Activated CD4-positive, alpha-beta T cell treated with anti-CD3 and anti-CD28 coated beads, Interleukin-2, amount 50 U/mL, for 48 hours (primary cell): ENCODE results near the gene METTL16.
"Not testable (repeated sequence)": the region's sequence is repeated elsewhere in the genome, so short reads cannot be mapped to it uniquely, and the experiment has no call there.

Source experiments
- DNase-seq, 2 experiments: peaks; one replicate each; pipeline ENCODE4 v3.0.0-alpha.2; 2020

Gene METTL16

GRCh38 chr17:2445638-2446037 lies 66.0 kb downstream of the METTL16 start:
- DNase-seq = no peak

GRCh38 chr17:2444382-2444781 lies 67.3 kb downstream of the METTL16 start:
- no peak for DNase-seq

DNA sequence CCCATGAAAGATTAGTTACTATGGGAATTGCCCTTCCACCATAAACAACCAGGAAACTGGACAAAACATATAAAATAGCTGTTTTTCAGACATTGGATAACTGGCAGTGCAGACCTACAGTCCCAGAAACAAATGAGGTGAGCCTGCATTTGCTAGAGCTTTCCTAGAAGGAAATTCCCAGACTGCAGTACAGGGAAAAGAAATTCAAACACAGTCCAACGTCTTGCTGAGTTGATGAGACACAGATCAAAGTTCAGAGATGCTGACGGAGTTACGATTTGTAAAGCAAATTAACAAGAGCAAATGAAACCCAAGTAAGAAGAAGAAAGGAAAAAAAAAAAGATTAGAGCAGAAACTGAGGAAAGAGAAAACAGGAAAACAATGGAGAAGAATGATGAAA lies 69.5 kb downstream of the METTL16 start:
- no peak for DNase-seq

DNA sequence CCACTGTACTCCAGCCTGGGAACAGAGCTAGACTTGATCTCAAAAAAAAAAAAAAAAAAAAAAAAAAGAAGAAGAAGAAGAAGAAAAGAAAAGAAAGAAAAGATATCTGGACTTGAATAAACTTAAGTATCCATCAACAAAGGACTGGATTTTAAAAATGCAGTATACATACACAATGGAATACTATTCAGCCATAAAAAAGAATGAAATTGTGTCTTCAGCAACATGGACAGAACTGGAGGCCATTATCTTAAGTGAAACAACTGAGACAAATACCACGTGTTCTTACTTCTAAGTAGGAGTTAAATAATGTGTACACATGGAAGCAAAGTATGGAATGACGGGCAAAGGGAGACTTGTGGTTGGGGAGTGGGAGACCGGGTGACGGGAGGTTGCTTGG lies 70.8 kb downstream of the METTL16 start:
- DNase-seq = no peak

GRCh38 chr17:2439997-2440396 lies 71.7 kb downstream of the METTL16 start:
- not testable (repeated sequence) for DNase-seq

- no peak for DNase-seq
Observed at GRCh38 chr17:2438823-2439222, 72.9 kb downstream of the METTL16 start.

DNA sequence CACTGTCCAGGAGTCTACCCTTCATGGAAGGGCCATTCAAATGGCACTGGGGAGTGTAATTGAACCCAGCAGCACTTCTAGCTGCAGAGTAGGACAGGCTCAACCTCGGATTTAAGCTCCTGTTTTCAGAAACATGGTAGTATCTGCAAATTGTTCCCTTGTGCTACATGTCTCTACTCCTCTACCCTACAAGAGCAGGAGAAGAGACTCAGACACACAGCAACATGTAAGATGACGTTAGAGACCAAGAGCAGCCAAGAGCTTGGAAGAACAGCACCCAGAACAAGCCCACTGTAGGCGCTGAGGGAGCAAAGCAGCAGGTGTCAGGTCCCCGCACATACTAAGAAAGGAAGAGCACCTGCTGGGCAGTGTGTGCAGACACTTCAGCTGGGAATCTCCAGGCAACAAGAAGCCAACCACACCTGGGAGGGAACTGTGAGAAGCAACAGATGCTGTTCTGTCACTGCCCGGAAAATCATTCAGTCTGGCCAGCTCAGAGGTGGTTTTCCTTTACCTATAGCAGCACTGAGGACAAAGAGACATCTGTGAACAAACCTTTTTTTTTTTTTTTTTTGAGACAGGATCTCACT lies 75.3 kb downstream of the METTL16 start:
- no peak for DNase-seq

GRCh38 chr17:2435862-2436261 lies 75.8 kb downstream of the METTL16 start:
- no peak for DNase-seq

DNA sequence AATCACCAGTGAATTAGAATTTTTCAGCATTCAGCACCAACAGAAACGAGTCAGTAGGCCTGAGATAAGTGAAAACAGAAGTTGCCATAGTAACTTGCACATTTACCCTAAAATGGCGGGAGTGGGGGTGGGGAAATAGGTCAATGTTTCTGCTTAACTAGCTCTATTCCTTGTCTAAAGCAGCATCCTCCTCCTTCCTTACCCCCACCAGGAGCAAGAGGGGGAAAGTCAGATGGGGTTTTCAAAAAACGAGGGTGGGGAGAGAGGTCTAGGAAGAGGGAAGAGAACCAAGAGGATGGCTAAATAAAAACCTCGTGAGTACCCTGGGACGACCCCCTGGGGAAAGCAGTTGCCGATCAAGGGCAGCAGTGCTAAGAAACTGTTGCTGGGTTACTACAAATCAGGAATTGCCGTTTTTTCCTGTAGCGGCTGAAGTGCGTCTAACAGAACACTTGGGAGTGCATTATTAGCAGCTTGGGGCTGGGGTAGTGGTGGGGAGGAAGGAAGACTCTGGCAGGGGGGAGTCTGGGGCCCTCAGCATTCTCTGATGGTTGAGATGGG lies 76.4 kb downstream of the METTL16 start:
- DNase-seq = no peak

GRCh38 chr17:2433696-2434095 lies 78.0 kb downstream of the METTL16 start:
- DNase-seq = no peak

- no peak for DNase-seq
Observed at GRCh38 chr17:2427910-2428309, 83.8 kb downstream of the METTL16 start.

DNA sequence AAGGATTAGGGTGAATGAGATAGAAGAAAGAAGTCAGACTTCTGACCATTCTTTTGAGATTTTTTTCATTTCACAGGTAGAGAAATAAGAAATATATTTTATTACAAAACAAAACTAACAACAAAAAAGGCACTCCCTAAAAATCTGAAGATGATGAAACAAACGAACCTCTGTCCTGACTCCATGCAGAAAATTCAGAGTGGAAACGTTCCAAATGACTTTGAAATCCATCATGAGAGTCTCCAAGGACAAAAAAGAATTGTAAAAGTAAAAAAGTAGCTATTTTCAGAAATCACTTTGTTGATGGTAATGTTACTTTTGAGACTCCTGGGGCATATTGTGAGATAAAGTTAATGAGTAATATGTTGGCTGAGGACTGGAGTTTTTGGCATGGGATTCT lies 84.5 kb downstream of the METTL16 start:
- no peak for DNase-seq

GRCh38 chr17:2423271-2423670 lies 88.4 kb downstream of the METTL16 start:
- DNase-seq = no peak

- DNase-seq = no peak
Observed at GRCh38 chr17:2421315-2422147, 90.2 kb downstream of the METTL16 start.

- DNase-seq = no peak
Observed at GRCh38 chr17:2420176-2420575, 91.5 kb downstream of the METTL16 start.

GRCh38 chr17:2419486-2419885 lies 92.2 kb downstream of the METTL16 start:
- DNase-seq = no peak

- no peak for DNase-seq
Observed at GRCh38 chr17:2418572-2418971, 93.1 kb downstream of the METTL16 start.

GRCh38 chr17:2416010-2416734 lies 95.5 kb downstream of the METTL16 start:
- DNase-seq = peak; percentile 90 to 92

- no peak for DNase-seq
Observed at GRCh38 chr17:2415081-2415480, 96.6 kb downstream of the METTL16 start.

DNA sequence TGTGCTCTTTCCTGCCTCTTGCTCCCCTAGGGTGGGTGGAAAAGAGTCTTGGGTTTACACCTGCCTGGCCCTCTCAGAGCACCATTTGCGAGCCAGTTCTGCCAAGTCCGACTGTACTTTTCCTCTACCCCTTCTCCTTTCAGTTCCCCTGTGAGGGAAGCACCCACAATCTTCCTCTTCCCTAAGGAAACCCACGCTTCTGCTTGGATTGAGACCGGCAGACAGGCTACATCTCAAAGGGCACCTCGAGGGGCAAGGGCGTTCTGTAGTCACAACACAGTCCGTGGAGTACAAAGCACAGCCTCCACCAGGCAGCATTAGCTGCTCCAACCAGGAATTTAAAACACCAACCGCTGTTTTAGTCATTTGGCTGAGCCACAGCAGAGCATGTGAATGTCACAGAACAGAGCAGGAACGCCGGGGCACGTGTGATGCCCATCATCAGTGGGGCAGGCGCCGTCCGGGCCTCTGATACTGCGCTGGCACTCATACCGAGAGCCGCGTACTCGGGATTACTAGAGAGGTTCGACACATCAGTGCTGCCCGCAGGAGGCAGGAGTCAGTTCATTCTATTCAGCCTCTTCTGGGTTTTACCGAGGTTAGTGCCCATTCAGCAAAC lies 97.1 kb downstream of the METTL16 start:
- DNase-seq = no peak

GRCh38 chr17:2412561-2413021 lies 99.1 kb downstream of the METTL16 start:
- DNase-seq = no peak

- DNase-seq = no peak
Observed at GRCh38 chr17:2410951-2411350, 100.7 kb downstream of the METTL16 start.
